ENCODE results near the gene CNTNAP5. TPM values are rescaled to one million over a fixed set of nuclear protein-coding genes. Genes with fewer than 3 reads are reported as not detected.

CNTNAP5 gene
- total RNA-seq, 1 experiment from 2014 or later = not detected

DNA sequence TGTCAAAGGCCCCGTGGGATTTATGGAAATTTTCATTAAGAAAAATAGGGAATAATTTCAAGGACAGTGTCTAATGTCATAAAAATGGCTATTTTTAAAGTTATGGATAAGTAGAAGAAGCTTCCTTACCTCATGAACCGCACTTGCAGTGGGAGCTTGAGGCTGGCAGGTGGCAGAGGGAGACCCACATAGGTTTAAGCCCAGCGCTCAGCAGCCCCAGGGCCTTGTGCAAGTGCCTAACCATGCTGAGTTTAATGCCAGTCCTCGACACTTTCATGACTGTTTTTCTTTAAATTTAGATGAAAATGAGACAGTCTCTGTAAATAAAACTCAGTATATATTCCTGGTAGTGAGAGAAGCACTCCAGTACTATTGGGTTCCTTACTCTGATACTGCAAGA lies 285.6 kb downstream of the CNTNAP5 start:
- no peak overlapping the region for H3K27ac ChIP-seq (ENCODE audit: low read length)
- H3K27me3 ChIP-seq (ENCODE audit: control insufficient read depth, insufficient read depth, low read length) = no peaks in the 10 kb centered on the region
- TF ChIP-seq, protein P1, sequence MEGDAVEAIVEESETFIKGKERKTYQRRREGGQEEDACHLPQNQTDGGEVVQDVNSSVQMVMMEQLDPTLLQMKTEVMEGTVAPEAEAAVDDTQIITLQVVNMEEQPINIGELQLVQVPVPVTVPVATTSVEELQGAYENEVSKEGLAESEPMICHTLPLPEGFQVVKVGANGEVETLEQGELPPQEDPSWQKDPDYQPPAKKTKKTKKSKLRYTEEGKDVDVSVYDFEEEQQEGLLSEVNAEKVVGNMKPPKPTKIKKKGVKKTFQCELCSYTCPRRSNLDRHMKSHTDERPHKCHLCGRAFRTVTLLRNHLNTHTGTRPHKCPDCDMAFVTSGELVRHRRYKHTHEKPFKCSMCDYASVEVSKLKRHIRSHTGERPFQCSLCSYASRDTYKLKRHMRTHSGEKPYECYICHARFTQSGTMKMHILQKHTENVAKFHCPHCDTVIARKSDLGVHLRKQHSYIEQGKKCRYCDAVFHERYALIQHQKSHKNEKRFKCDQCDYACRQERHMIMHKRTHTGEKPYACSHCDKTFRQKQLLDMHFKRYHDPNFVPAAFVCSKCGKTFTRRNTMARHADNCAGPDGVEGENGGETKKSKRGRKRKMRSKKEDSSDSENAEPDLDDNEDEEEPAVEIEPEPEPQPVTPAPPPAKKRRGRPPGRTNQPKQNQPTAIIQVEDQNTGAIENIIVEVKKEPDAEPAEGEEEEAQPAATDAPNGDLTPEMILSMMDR (IDR thresholded peaks at IDR 0.05) = no peak
- TF ChIP-seq, protein P2, sequence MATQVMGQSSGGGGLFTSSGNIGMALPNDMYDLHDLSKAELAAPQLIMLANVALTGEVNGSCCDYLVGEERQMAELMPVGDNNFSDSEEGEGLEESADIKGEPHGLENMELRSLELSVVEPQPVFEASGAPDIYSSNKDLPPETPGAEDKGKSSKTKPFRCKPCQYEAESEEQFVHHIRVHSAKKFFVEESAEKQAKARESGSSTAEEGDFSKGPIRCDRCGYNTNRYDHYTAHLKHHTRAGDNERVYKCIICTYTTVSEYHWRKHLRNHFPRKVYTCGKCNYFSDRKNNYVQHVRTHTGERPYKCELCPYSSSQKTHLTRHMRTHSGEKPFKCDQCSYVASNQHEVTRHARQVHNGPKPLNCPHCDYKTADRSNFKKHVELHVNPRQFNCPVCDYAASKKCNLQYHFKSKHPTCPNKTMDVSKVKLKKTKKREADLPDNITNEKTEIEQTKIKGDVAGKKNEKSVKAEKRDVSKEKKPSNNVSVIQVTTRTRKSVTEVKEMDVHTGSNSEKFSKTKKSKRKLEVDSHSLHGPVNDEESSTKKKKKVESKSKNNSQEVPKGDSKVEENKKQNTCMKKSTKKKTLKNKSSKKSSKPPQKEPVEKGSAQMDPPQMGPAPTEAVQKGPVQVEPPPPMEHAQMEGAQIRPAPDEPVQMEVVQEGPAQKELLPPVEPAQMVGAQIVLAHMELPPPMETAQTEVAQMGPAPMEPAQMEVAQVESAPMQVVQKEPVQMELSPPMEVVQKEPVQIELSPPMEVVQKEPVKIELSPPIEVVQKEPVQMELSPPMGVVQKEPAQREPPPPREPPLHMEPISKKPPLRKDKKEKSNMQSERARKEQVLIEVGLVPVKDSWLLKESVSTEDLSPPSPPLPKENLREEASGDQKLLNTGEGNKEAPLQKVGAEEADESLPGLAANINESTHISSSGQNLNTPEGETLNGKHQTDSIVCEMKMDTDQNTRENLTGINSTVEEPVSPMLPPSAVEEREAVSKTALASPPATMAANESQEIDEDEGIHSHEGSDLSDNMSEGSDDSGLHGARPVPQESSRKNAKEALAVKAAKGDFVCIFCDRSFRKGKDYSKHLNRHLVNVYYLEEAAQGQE (IDR thresholded peaks at IDR 0.05; ENCODE audit: insufficient read depth in 1 of 2, low read depth in 2 of 2, low read length in 1 of 2) = no peak
- TF ChIP-seq POLR2AphosphoS5 (IDR thresholded peaks at IDR 0.05; ENCODE audit: low read depth, low read length) = no peak
- no peak for TF ChIP-seq SIN3A (IDR thresholded peaks at IDR 0.05; ENCODE audit: borderline replicate concordance, insufficient read depth, low read depth, low read length)
- TF ChIP-seq TCF7L2 (IDR thresholded peaks at IDR 0.05; ENCODE audit: low read depth, low read length) = no peak
- in situ Hi-C loops (cut with HindIII; ENCODE audit: low pct_unique_long_range_greater_than_20kb, low sequenced_read_pairs) = no loop called here
- intact Hi-C loops (cut with micrococcal nuclease; ENCODE audit: unreplicated experiment) = no loop called here
- no peaks in the 10 kb centered on the region for H3K9me3 ChIP-seq (ENCODE audit: control insufficient read depth, insufficient read depth, low read depth, low read length)
- ChIA-PET CTCF (no interaction called here), POLR2A (no interaction called here)
- no peak for DNase-seq (ENCODE audit: low read depth, low spot score)
- ATAC-seq = no peak
- H3K4me1 ChIP-seq (ENCODE audit: control insufficient read depth, insufficient read depth, low read length) = no peaks in the 10 kb centered on the region
- no peaks in the 10 kb centered on the region for H3K36me3 ChIP-seq (ENCODE audit: control insufficient read depth, insufficient read depth, low read length)
- BruUV-seq (replicated peaks) = no TSS peak
- H3K4me3 ChIP-seq (ENCODE audit: low read depth in 2 of 2, low read length in 2 of 2) = no peak overlapping the region

DNA sequence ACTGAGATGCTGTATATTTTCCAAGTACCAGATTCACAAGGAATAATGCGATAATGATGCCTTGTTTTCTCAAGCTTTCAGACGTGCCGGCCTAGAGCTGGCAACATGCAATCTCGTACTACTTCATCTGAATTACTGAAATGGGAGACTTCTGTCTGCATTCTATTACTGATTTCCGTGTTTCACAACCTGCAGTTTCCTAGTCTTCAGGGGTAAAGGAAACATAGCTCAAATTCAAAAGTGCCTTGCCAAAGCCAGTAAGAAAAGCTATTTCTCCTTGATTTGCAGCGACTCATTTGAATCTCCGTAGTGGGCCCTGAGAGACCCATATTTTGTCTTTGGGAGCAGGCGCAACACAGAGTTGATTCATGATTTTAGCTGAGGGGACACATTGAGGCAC lies 289.0 kb downstream of the CNTNAP5 start:
- Histone ChIP-seq H3K27me3 (ENCODE audit: control insufficient read depth, insufficient read depth, low read length) (no peaks in the 10 kb centered on the region), H3K4me3 (ENCODE audit: low read depth in 2 of 2, low read length in 2 of 2) (no peak overlapping the region), H3K4me1 (ENCODE audit: control insufficient read depth, insufficient read depth, low read length) (no peaks in the 10 kb centered on the region), H3K27ac (ENCODE audit: low read length) (no peak overlapping the region), H3K36me3 (ENCODE audit: control insufficient read depth, insufficient read depth, low read length) (no peaks in the 10 kb centered on the region), H3K9me3 (ENCODE audit: control insufficient read depth, insufficient read depth, low read depth, low read length) (no peaks in the 10 kb centered on the region)
- in situ Hi-C loops (cut with HindIII; ENCODE audit: low pct_unique_long_range_greater_than_20kb, low sequenced_read_pairs) (no loop called here), intact Hi-C loops (cut with micrococcal nuclease; ENCODE audit: unreplicated experiment) (no loop called here)
- CTCF ChIA-PET = no interaction called here
- DNase-seq (ENCODE audit: low read depth, low spot score) (no peak), ATAC-seq (no peak)
- POLR2A ChIA-PET = no interaction called here
- TF ChIP-seq, protein P2 (IDR thresholded peaks at IDR 0.05; ENCODE audit: insufficient read depth in 1 of 2, low read depth in 2 of 2, low read length in 1 of 2) = no peak
- BruUV-seq (replicated peaks) = no TSS peak
